ENCODE data around the gene USP17L21. TPM values are rescaled to one million over a fixed set of nuclear protein-coding genes. Genes with fewer than 3 reads are reported as not detected.
"Not testable (repeated sequence)": the region's sequence is repeated elsewhere in the genome, so short reads cannot be mapped to it uniquely, and the experiment has no call there.

The USP17L21 gene
- total and polyA plus RNA-seq, 2 of the 4 experiments (the other 2 are of a cell fraction): not detected

DNA sequence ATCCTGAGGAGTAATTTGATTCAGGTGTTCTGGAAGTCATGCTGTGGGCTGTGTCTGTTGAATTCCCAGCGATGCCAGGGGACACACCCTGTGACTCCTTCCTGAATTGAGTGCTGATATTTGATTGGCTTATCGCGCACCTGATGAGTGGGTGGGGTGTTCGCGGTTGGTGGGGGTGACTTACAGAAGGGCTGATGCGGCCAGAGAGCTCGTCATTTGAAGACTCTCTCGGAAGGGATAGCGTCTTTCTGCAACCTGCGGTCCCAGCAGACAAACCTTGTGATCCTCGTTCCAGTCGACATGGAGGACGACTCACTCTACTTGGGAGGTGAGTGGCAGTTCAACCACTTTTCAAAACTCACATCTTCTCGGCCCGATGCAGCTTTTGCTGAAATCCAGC, 28.6 kb upstream of the USP17L21 start, which contains the start of gene USP17L15:
Gene USP17L15 (plus strand): TSS at position 301 of the 400 bp plus-strand sequence. CDS start 0 bp downstream, at position 301.
- WGBS, 2 experiments (ENCODE audit: extremely low coverage in 2 of 2, insufficient read length in 1 of 2): no CpG with 5 or more reads among the region's 15 CpGs
- dilution Hi-C loops (cut with HindIII; ENCODE audit: low sequenced_read_pairs, unreplicated experiment): not testable (repeated sequence)

DNA sequence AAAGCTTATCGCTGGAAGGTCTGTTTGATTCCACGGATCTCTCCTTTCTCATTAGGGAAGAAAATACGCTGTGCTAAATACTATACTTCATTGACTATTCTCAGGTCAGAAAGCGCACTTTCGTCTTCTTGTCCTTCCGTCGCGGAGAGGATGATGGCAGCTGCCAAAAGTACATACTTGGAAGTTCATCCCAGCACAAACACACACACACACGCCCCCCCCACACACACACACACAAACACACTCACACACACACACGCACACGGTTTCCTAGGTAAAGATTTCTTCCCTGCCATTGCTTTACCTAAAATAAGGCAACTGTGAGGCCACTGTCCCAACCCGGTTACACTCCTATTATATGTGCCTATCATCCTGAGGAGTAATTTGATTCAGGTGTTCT, 24.2 kb upstream of the USP17L21 start:
- H3K56ac ChIP-seq (ENCODE audit: extremely low read depth, insufficient read depth, low read length); H2BK5ac ChIP-seq (ENCODE audit: low read depth, low read length, poor library complexity, severe bottlenecking); H3K27ac ChIP-seq (ENCODE audit: insufficient read depth, low read length); H3K9me3 ChIP-seq (ENCODE audit: control insufficient read depth, insufficient read depth, low read length); H3K4me1 ChIP-seq (ENCODE audit: control insufficient read depth, insufficient read depth, low read length); BruUV-seq (replicated peaks); H3K4ac ChIP-seq (ENCODE audit: low read depth, low read length); ATAC-seq (ENCODE audit: low read depth); H2BK20ac ChIP-seq (ENCODE audit: low read depth, low read length); H4K8ac ChIP-seq (ENCODE audit: low read depth in 2 of 2, low read length in 2 of 2); H2AFZ ChIP-seq (replicated peaks; ENCODE audit: low read length, poor library complexity); intact Hi-C loops (cut with micrococcal nuclease); H3K23ac ChIP-seq (ENCODE audit: low read depth, low read length); H2AK5ac ChIP-seq (ENCODE audit: low read depth, low read length); POLR2A ChIA-PET (ENCODE audit: unreplicated experiment); H4K91ac ChIP-seq (ENCODE audit: insufficient read depth, low read depth, low read length); H2AK9ac ChIP-seq (replicated peaks; ENCODE audit: low read depth, low read length, poor library complexity); CTCF ChIA-PET; H3K36me3 ChIP-seq (ENCODE audit: control insufficient read depth, insufficient read depth, low read length); H3K4me3 ChIP-seq (ENCODE audit: insufficient read depth, low read depth, low read length); H3K9ac ChIP-seq (ENCODE audit: low read depth, low read length); H3K4me2 ChIP-seq (ENCODE audit: low read depth, low read length); H2BK120ac ChIP-seq (ENCODE audit: low read depth, low read length); H4K5ac ChIP-seq (ENCODE audit: low read depth, low read length); H3K27me3 ChIP-seq (ENCODE audit: control insufficient read depth, insufficient read depth, low read length); H2BK15ac ChIP-seq (ENCODE audit: low read depth, low read length); H3K18ac ChIP-seq (ENCODE audit: low read depth, low read length); H3K9me1 ChIP-seq (ENCODE audit: insufficient read depth, low read length); in situ Hi-C loops (cut with MboI; ENCODE audit: low sequenced_read_pairs); dilution Hi-C loops (cut with HindIII; ENCODE audit: low sequenced_read_pairs, unreplicated experiment); H4K20me1 ChIP-seq (ENCODE audit: insufficient read depth, low read length); H3K79me1 ChIP-seq (ENCODE audit: low read depth in 1 of 2, low read length in 2 of 2); H3K14ac ChIP-seq (replicated peaks; ENCODE audit: low read depth, low read length): not testable (repeated sequence)
- WGBS, 2 experiments (ENCODE audit: extremely low coverage in 2 of 2, insufficient read length in 1 of 2): no CpG with 5 or more reads among the region's 12 CpGs
- peak; percentile 0 for DNase-seq

More for the DNA sequence above, 28.6 kb upstream of the USP17L21 start, which contains the start of gene USP17L15:
- intact Hi-C loops (cut with micrococcal nuclease); DNase-seq; H3K9me1 ChIP-seq (ENCODE audit: insufficient read depth, low read length); H3K79me1 ChIP-seq (ENCODE audit: low read depth in 1 of 2, low read length in 2 of 2); H3K14ac ChIP-seq (replicated peaks; ENCODE audit: low read depth, low read length); H3K4me1 ChIP-seq (ENCODE audit: control insufficient read depth, insufficient read depth, low read length); H2BK120ac ChIP-seq (ENCODE audit: low read depth, low read length); H4K91ac ChIP-seq (ENCODE audit: insufficient read depth, low read depth, low read length); H2AK9ac ChIP-seq (replicated peaks; ENCODE audit: low read depth, low read length, poor library complexity); H3K4me3 ChIP-seq (ENCODE audit: insufficient read depth, low read depth, low read length); H3K27ac ChIP-seq (ENCODE audit: insufficient read depth, low read length); H3K9ac ChIP-seq (ENCODE audit: low read depth, low read length); H4K8ac ChIP-seq (ENCODE audit: low read depth in 2 of 2, low read length in 2 of 2); H4K5ac ChIP-seq (ENCODE audit: low read depth, low read length); H2BK15ac ChIP-seq (ENCODE audit: low read depth, low read length); ATAC-seq (ENCODE audit: low read depth); H3K23ac ChIP-seq (ENCODE audit: low read depth, low read length); H3K27me3 ChIP-seq (ENCODE audit: control insufficient read depth, insufficient read depth, low read length); H4K20me1 ChIP-seq (ENCODE audit: insufficient read depth, low read length); H3K56ac ChIP-seq (ENCODE audit: extremely low read depth, insufficient read depth, low read length); H3K4me2 ChIP-seq (ENCODE audit: low read depth, low read length); H2AK5ac ChIP-seq (ENCODE audit: low read depth, low read length); H2BK5ac ChIP-seq (ENCODE audit: low read depth, low read length, poor library complexity, severe bottlenecking); H3K18ac ChIP-seq (ENCODE audit: low read depth, low read length); H2BK20ac ChIP-seq (ENCODE audit: low read depth, low read length); H3K36me3 ChIP-seq (ENCODE audit: control insufficient read depth, insufficient read depth, low read length); in situ Hi-C loops (cut with MboI; ENCODE audit: low sequenced_read_pairs); H3K4ac ChIP-seq (ENCODE audit: low read depth, low read length); CTCF ChIA-PET; H3K9me3 ChIP-seq (ENCODE audit: control insufficient read depth, insufficient read depth, low read length); BruUV-seq (replicated peaks); H2AFZ ChIP-seq (replicated peaks; ENCODE audit: low read length, poor library complexity); POLR2A ChIA-PET (ENCODE audit: unreplicated experiment): not testable (repeated sequence)
